ENCODE data around the gene DAPK1.

DNA sequence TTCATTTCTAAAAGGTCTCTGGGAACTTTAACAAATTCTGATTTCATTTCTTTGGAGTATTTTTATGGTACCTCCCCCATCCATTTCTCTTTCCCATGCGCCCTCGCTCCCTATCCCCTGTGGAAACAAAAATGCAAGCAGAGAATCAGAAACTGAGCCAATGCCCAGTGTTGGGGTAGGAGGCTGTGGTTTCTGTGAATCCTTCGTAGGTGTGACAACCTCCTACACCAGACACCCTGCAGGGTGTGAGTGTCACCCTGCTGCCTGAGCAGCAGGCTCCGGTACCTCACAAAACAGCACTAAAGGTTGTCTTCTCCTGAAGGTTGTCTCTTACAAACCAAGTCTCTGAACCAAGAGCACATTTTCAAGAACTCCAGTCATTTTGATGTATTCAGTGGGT is 124.4 kb downstream of the DAPK1 start:
- TF ChIP-seq ESRRA (IDR thresholded peaks at IDR 0.05; ENCODE audit: borderline replicate concordance, low read length) (no peak), CTCF (IDR thresholded peaks at IDR 0.05) (no peak), RFX5 (IDR thresholded peaks at IDR 0.05) (no peak), CEBPB (IDR thresholded peaks at IDR 0.05) (no peak), MAX (IDR thresholded peaks at IDR 0.05) (no peak), CBX8 (IDR thresholded peaks at IDR 0.05) (no peak), CHD4 (IDR thresholded peaks at IDR 0.05; ENCODE audit: borderline replicate concordance) (no peak), POLR2A (IDR thresholded peaks at IDR 0.05; ENCODE audit: low read length) (no peak), EP300 (IDR thresholded peaks at IDR 0.05) (no peak)
- TF ChIP-seq, protein P1, sequence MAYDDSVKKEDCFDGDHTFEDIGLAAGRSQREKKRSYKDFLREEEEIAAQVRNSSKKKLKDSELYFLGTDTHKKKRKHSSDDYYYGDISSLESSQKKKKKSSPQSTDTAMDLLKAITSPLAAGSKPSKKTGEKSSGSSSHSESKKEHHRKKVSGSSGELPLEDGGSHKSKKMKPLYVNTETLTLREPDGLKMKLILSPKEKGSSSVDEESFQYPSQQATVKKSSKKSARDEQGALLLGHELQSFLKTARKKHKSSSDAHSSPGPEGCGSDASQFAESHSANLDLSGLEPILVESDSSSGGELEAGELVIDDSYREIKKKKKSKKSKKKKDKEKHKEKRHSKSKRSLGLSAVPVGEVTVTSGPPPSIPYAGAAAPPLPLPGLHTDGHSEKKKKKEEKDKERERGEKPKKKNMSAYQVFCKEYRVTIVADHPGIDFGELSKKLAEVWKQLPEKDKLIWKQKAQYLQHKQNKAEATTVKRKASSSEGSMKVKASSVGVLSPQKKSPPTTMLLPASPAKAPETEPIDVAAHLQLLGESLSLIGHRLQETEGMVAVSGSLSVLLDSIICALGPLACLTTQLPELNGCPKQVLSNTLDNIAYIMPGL (CRISPR knock-in tag; IDR thresholded peaks at IDR 0.05; ENCODE audit: borderline replicate concordance): no peak

All from A549 (cell line).